VCaP (cell line): ENCODE measurements around the gene NKAPD1.
"Not testable (repeated sequence)": the region's sequence is repeated elsewhere in the genome, so short reads cannot be mapped to it uniquely, and the experiment has no call there.

Experiments
- H3K27ac ChIP-seq: fragments of 450-650 bp; 2 replicates; pipeline ENCODE4 v1.5.1; 2017
- TF ChIP-seq, protein P1 (sequence below): fragments of 450-650 bp; conservative IDR thresholded peaks from 2 replicates; pipeline ENCODE4 v1.5.1; 2017; ENCODE audit warnings: mild to moderate bottlenecking, moderate library complexity

NKAPD1 gene, protein sequence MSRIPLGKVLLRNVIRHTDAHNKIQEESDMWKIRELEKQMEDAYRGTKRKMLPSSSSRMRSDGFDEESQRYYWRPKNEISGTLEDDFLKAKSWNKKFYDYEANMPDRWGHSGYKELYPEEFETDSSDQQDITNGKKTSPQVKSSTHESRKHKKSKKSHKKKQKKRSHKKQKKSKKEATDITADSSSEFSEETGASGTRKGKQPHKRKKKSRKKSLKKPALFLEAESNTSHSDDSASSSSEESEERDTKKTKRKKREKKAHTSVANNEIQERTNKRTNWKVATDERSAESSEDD

DNA sequence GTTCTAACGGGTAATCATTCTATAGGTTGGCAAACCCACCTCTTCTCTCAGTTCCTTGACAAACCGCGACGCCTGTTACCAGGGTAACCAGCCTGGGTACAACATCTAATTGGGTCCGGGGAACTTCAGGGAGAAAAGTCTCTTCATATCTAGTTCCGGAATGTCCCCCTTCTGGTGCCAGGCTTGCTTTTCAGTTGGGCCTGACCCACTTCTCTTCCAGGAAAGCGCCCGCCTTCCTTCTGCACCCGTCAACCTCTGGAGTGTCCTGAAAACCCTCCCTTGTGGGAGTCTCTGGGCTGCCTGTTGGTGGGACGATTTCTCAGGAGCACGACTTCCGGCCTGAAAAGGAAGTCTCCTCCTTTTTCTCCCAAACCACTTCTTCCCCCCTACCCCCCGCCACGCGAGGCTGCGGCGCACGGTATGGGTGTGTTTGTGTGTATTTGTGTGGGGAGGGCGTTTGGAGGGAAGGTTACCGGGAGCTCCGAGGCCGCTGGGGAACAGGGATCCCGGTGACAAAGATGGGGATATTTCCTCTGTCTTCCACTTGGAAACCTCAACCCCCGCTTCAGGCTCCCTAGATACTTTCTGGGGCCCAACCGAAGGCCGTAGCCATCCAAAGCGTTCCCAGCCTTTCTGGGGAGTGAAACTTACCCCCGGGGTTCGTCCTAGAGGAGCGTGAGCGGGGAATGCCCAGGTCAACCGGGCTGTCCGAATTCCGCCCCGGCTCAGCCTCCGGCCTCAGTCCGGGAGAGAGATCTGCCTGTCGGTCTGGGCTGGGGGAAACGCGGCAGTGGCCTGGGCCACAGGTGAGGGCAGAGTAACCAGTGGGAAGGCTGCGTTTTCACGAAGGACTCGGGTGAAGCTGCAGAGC, at the start of gene NKAPD1, which contains the start of gene PIH1D2:
TSS of gene NKAPD1 (plus strand) at position 359 of the 871 bp plus-strand sequence. CDS start 1,276 bp downstream, outside the sequence.
TSS of gene PIH1D2 (minus strand) at position 77 of the 871 bp plus-strand sequence. CDS start 843 bp downstream, outside the sequence.
- H3K27ac ChIP-seq, result peak within 1 kb of the TSS; percentile 94
- TF ChIP-seq, protein P1, sequence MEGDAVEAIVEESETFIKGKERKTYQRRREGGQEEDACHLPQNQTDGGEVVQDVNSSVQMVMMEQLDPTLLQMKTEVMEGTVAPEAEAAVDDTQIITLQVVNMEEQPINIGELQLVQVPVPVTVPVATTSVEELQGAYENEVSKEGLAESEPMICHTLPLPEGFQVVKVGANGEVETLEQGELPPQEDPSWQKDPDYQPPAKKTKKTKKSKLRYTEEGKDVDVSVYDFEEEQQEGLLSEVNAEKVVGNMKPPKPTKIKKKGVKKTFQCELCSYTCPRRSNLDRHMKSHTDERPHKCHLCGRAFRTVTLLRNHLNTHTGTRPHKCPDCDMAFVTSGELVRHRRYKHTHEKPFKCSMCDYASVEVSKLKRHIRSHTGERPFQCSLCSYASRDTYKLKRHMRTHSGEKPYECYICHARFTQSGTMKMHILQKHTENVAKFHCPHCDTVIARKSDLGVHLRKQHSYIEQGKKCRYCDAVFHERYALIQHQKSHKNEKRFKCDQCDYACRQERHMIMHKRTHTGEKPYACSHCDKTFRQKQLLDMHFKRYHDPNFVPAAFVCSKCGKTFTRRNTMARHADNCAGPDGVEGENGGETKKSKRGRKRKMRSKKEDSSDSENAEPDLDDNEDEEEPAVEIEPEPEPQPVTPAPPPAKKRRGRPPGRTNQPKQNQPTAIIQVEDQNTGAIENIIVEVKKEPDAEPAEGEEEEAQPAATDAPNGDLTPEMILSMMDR, result no peak

DNA sequence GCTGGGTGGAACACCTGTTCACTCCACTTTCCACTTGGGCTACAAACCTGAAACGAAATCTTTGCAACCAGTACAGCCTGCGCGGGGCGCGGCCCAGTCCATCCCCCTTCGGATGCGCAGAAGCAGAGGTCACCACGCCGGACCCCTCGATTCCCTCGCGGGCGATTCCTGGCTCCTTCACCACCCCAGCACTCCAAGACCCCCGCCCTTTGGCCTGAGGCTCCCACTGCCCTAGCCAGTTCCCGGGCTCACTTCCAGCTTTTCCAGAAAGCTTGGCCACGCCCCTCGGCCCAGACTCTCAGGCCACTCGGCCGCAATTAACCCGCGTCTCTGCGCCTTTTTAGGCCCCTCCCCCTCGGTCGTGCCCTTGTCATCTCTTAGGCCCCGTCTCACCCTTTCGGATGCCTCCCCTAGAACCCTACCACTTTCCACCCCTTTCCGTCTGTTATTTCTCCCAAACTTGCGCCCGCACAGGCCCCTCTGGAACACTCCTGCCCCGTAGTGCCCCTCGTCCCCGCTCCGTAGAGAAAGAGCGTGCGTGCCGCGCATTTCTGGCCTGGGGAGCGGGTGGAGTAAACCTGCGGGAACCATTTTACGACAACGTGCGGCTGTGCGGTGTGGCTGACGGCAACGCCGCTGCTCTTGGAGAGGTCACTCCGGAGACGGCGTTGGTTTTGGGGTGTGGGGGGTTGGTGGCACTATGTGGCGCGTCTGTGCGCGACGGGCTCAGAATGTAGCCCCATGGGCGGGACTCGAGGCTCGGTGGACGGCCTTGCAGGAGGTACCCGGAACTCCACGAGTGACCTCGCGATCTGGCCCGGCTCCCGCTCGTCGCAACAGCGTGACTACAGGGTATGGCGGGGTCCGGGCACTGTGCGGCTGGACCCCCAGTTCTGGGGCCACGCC, 49.1 kb upstream of the NKAPD1 start, which contains the start of gene DLAT:
TSS of gene DLAT (plus strand) at position 636 of the 906 bp plus-strand sequence. CDS start at position 701, 65 bp downstream.
- TF ChIP-seq, protein P1, result no peak
- peak within 1 kb of the TSS; percentile 97 for H3K27ac ChIP-seq

DNA sequence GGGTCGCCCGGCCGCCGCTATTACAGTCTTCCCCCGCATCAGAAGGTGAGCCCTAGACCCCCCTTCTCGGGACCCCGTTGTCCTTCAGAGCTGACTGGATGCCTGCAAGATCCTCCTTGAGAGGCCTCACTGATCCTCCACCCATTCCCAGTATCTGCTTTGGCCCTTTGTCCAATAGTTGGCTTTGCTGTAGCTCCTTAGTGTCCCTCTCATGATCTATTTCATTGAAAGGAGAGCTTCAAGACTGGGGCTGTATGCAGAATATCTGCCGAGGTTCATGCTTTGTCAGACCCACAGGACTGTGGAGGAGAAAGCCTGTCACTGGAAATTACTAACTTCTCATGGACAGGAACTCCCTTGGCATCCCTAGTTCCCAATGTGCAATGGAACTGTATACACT, 48.4 kb upstream of the NKAPD1 start:
- TF ChIP-seq, protein P1, result no peak
- H3K27ac ChIP-seq, result peak overlapping the region; percentile 97

DNA sequence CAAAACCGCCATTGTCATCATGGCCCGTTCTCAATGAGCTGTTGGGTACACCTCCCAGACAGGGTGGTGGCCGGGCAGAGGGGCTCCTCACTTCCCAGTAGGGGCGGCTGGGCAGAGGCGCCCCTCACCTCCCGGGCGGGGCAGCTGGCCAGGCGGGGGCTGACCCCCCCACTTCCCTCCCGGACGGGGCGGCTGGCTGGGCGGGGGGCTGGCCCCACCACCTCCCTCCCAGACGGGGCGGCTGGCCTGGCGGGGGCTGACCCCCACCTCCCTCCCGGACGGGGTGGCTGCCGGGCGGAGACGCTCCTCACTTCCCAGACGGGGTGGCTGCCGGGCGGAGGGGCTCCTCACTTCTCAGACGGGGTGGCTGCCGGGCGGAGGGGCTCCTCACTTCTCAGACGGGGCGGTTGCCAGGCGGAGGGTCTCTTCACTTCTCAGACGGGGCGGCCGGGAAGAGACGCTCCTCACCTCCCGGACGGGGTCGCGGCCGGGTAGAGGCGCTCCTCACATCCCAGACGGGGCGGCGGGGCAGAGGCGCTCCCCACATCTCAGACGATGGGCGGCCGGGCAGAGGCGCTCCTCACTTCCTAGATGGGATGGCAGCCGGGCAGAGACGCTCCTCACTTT, 47.2 kb upstream of the NKAPD1 start:
- not testable (repeated sequence) for H3K27ac ChIP-seq

DNA sequence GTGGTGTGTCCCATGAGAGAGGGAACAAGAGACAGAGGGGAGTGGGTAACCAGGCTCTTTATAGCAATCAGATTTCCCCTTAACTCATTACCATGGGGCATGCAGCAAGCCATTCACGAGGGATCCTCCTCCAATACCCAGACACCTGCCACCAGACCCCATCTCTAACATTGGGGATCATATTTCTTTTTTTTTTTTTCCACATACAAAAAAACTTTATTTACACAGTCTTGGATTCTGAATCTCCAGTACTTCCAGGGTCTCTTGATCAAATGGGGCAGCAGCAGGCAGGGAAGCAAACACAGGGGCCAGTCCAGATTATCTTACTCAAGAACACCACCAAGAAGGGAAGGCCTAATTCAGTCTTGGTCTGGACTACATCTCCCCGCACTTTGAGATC, 44.6 kb upstream of the NKAPD1 start:
- no peak overlapping the region for H3K27ac ChIP-seq
- TF ChIP-seq, protein P1, result no peak

DNA sequence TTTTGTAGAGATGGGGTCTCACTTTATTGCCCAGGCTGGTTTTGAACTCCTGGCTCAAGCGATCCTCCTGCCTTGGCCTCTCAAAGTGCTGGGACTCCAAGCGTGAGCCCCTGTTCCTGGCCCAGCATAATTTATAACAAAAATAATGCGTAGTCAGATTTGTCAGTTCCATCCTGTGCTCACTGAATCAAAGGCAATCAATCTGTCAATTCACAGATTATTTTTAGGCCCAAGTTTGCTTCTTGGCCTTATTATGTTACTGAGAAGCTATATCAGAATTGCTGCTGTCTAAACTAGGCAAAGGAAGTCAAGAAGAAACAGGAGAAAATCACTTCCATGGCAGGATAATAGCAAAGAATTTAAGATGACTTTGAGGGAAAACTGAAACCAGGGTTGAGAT, 40.2 kb upstream of the NKAPD1 start:
- TF ChIP-seq, protein P1, result no peak
- no peak overlapping the region for H3K27ac ChIP-seq

DNA sequence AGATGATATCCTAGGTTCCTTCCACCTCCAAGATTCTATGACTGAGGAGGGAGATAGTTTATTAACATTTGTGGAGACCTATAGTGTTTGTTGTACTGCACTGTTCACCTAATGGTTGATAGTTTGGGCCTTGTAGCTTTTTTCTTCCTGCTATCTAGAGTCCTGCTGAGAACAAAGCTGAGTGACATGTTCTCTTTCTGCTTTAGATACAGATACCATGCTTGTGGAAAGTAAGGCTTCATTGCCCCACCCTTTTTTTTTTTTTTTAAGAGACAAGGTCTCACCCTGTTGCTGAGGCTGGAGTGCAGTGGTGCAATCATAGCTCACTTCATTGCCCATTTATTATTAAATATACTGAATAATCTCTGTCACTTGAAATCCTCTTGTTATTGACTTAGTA, 36.6 kb upstream of the NKAPD1 start:
- TF ChIP-seq, protein P1, result no peak
- H3K27ac ChIP-seq, result no peak overlapping the region
